Upper lobe of right lung (tissue), 1 donor: ENCODE results near the gene TAS2R40. TPM values are rescaled to one million over a fixed set of nuclear protein-coding genes. Genes with fewer than 3 reads are reported as not detected.
"Not testable (repeated sequence)": the region's sequence is repeated elsewhere in the genome, so short reads cannot be mapped to it uniquely, and the experiment has no call there.

ENCODE experiments used
- ATAC-seq: fragments of 200-7000 bp; cut with Tn5 transposase; one replicate; pipeline ENCODE4 v1.9.1; 2020; ENCODE audit warnings: mild to moderate bottlenecking, moderate library complexity
- DNase-seq: peaks from one replicate; pipeline ENCODE4 v3.0.0-alpha.2; 2020
- H3K27ac ChIP-seq: fragments of 200-600 bp; one replicate; pipeline ENCODE4 v1.8.0; 2022
- H3K27me3 ChIP-seq: fragments of 200-600 bp; one replicate; pipeline ENCODE4 v1.8.0; 2022; ENCODE audit warnings: mild to moderate bottlenecking
- H3K36me3 ChIP-seq: fragments of 200-600 bp; one replicate; pipeline ENCODE4 v1.8.0; 2022
- H3K4me1 ChIP-seq: fragments of 200-600 bp; one replicate; pipeline ENCODE4 v1.8.0; 2022
- H3K4me3 ChIP-seq: fragments of 200-600 bp; one replicate; pipeline ENCODE4 v1.8.0; 2022; ENCODE audit warnings: mild to moderate bottlenecking
- H3K9me3 ChIP-seq: fragments of 200-600 bp; one replicate; pipeline ENCODE4 v1.8.0; 2022
- CTCF ChIP-seq: fragments of 200-600 bp; IDR thresholded peaks from one replicate; pipeline ENCODE4 v1.8.0; 2022; ENCODE audit warnings: antibody characterized with exemption
- intact Hi-C: fragments of 100-400 bp; cut with DNase I; formaldehyde crosslinking; loops from one replicate; pipeline ENCODE4 v1.11.0; 2022
- total RNA-seq: library from RNA; stranded (reverse); fragmentation: NEBNext Ultra II Directional; extraction: Animal tissue kit (Norgen Biotek cat#: 25700); gene quantifications from one replicate; pipeline ENCODE4 v1.2.1, GENCODE V29; 2021
- donor health status: DM: no; HTN: yes; CAD: no; lungs with severe emphysema.

The TAS2R40 gene
- total RNA-seq, 1 donor from 2014 or later = not detected

- H3K27me3 ChIP-seq = no peaks in the 10 kb centered on the region
- no peaks in the 10 kb centered on the region for H3K9me3 ChIP-seq
- intact Hi-C loops = no loop called here
- no peak for ATAC-seq
- H3K4me1 ChIP-seq = peaks cover 8% of the 10 kb centered on the region
- TF ChIP-seq CTCF = no peak
- no peak overlapping the region for H3K27ac ChIP-seq
- no peak overlapping the region for H3K4me3 ChIP-seq
- DNase-seq = no peak
- peaks cover under 1% of the 10 kb centered on the region for H3K36me3 ChIP-seq
These were observed 37.9 kb downstream of the TAS2R40 start for GRCh38 chr7:143259765-143260164.

GRCh38 chr7:143261901-143262300, 40.1 kb downstream of the TAS2R40 start:
- peaks cover 14% of the 10 kb centered on the region for H3K4me1 ChIP-seq
- H3K27me3 ChIP-seq = no peaks in the 10 kb centered on the region
- H3K9me3 ChIP-seq = no peaks in the 10 kb centered on the region
- no peak for TF ChIP-seq CTCF
- DNase-seq = no peak
- peaks cover 11% of the 10 kb centered on the region for H3K36me3 ChIP-seq
- intact Hi-C loops = no loop called here
- no peak overlapping the region for H3K27ac ChIP-seq
- H3K4me3 ChIP-seq = no peak overlapping the region
- no peak for ATAC-seq

GRCh38 chr7:143263266-143264195, 41.7 kb downstream of the TAS2R40 start, which contains the start of gene GSTK1:
TSS of gene GSTK1 (plus strand) at chr7:143263441. CDS start at chr7:143263514, 73 bp downstream.
- intact Hi-C loops = no loop called here
- ATAC-seq = peak; percentile 98

GRCh38 chr7:143264196-143264568, 42.3 kb downstream of the TAS2R40 start:
- H3K9me3 ChIP-seq, DNase-seq, intact Hi-C loops, ATAC-seq, H3K27me3 ChIP-seq: not testable (repeated sequence)
- Histone ChIP-seq H3K36me3 (peaks cover 34% of the 10 kb centered on the region), H3K4me1 (peaks cover 14% of the 10 kb centered on the region), H3K4me3 (peak overlapping the region; percentile 97), H3K27ac (peak overlapping the region; percentile 95)

More at GRCh38 chr7:143263266-143264195, 41.7 kb downstream of the TAS2R40 start, which contains the start of gene GSTK1:
- H3K4me3 ChIP-seq = peak within 1 kb of the TSS; percentile 97
- H3K4me1 ChIP-seq = peaks cover 14% of the 10 kb centered on the region
- no peaks in the 10 kb centered on the region for H3K9me3 ChIP-seq
- H3K27ac ChIP-seq = peak within 1 kb of the TSS; percentile 95
- H3K36me3 ChIP-seq = peaks cover 28% of the 10 kb centered on the region
- TF ChIP-seq CTCF = no peak
- H3K27me3 ChIP-seq = no peaks in the 10 kb centered on the region
- peak; percentile 94 for DNase-seq

GRCh38 chr7:143265017-143265693, 43.3 kb downstream of the TAS2R40 start:
- Histone ChIP-seq H3K27ac (no peak overlapping the region), H3K27me3 (no peaks in the 10 kb centered on the region), H3K36me3 (peaks cover 44% of the 10 kb centered on the region), H3K9me3 (no peaks in the 10 kb centered on the region), H3K4me3 (peak overlapping the region; percentile 97), H3K4me1 (peaks cover 14% of the 10 kb centered on the region)
- ATAC-seq (no peak), DNase-seq (no peak)
- no peak for TF ChIP-seq CTCF
- intact Hi-C loops = no loop called here

GRCh38 chr7:143269251-143269650, 47.4 kb downstream of the TAS2R40 start:
- DNase-seq (no peak), ATAC-seq (no peak)
- TF ChIP-seq CTCF = no peak
- no peak overlapping the region for H3K4me3 ChIP-seq
- H3K36me3 ChIP-seq = peaks cover 47% of the 10 kb centered on the region
- peaks cover 11% of the 10 kb centered on the region for H3K4me1 ChIP-seq
- no peaks in the 10 kb centered on the region for H3K9me3 ChIP-seq
- H3K27me3 ChIP-seq = no peaks in the 10 kb centered on the region
- no peak overlapping the region for H3K27ac ChIP-seq
- intact Hi-C loops = no loop called here
